ENCODE data around the gene PLIN3. TPM values are rescaled to one million over a fixed set of nuclear protein-coding genes. Genes with fewer than 3 reads are reported as not detected.
"Not testable (repeated sequence)": the region's sequence is repeated elsewhere in the genome, so short reads cannot be mapped to it uniquely, and the experiment has no call there.

The PLIN3 gene
- total RNA-seq, 2 experiments from 2014 or later: 81.3 to 115 TPM

GRCh38 chr19:4902796-4903195 is 35.3 kb upstream of the PLIN3 start, which contains the start of gene ARRDC5:
Gene ARRDC5, minus strand, starts transcription at chr19:4902896. Its CDS starts 71 bp downstream, at chr19:4902825.
- Histone ChIP-seq H3K4me2 (ENCODE audit: low read length) (no peak within 1 kb of the TSS), H3K4me1 (ENCODE audit: insufficient read depth, low read length, poor library complexity, severe bottlenecking) (peaks cover 4% of the 10 kb centered on the region), H3K79me2 (ENCODE audit: insufficient read depth, low read depth, low read length) (no peaks in the 10 kb centered on the region), H4K20me1 (ENCODE audit: insufficient read depth, low read length) (no peaks in the 10 kb centered on the region), H3K9me3 (ENCODE audit: low read length) (no peaks in the 10 kb centered on the region), H2AFZ (ENCODE audit: low read length) (no peak within 1 kb of the TSS), H3K9me2 (ENCODE audit: insufficient read depth, low read length) (no peaks in the 10 kb centered on the region), H3K27ac (ENCODE audit: low read depth, low read length, poor library complexity, severe bottlenecking) (no peak within 1 kb of the TSS), H3K36me3 (ENCODE audit: insufficient read depth, low read length) (no peaks in the 10 kb centered on the region), H3K4me3 (ENCODE audit: low read depth, low read length, poor library complexity, severe bottlenecking) (no peak within 1 kb of the TSS)
- BruUV-seq (replicated peaks): no TSS peak
- DNase-seq (ENCODE audit: low spot score): no peak
- ChIA-PET POLR2A (interaction anchor here (0.7 to 1.2 kb wide), 2 partner anchors 11 to 13 kb away, joined by 3 to 6 read pairs; no protein-coding TSS in a partner anchor), CTCF (ENCODE audit: unreplicated experiment) (no interaction called here)
- no peak for TF ChIP-seq EZH2phosphoT487 (IDR thresholded peaks at IDR 0.05; ENCODE audit: borderline replicate concordance, low read depth, low read length)
- TF ChIP-seq CTCF (conservative IDR thresholded peaks at IDR 0.05; ENCODE audit: low read length): no peak
- intact Hi-C loops (cut with micrococcal nuclease; ENCODE audit: unreplicated experiment): no loop called here

- CTCF ChIA-PET (ENCODE audit: unreplicated experiment); H3K36me3 ChIP-seq (ENCODE audit: insufficient read depth, low read length); BruUV-seq (replicated peaks); H4K20me1 ChIP-seq (ENCODE audit: insufficient read depth, low read length); H3K79me2 ChIP-seq (ENCODE audit: insufficient read depth, low read depth, low read length); H3K4me3 ChIP-seq (ENCODE audit: low read depth, low read length, poor library complexity, severe bottlenecking); H3K9me3 ChIP-seq (ENCODE audit: low read length); H3K4me2 ChIP-seq (ENCODE audit: low read length); intact Hi-C loops (cut with micrococcal nuclease; ENCODE audit: unreplicated experiment); H3K27ac ChIP-seq (ENCODE audit: low read depth, low read length, poor library complexity, severe bottlenecking); H3K9me2 ChIP-seq (ENCODE audit: insufficient read depth, low read length); POLR2A ChIA-PET; H2AFZ ChIP-seq (ENCODE audit: low read length); DNase-seq (ENCODE audit: low spot score); H3K4me1 ChIP-seq (ENCODE audit: insufficient read depth, low read length, poor library complexity, severe bottlenecking): not testable (repeated sequence)
These were observed 33.4 kb upstream of the PLIN3 start for GRCh38 chr19:4900879-4901278.

- POLR2A ChIA-PET: no interaction called here
- Histone ChIP-seq H3K9me2 (ENCODE audit: insufficient read depth, low read length) (no peaks in the 10 kb centered on the region), H3K4me2 (ENCODE audit: low read length) (no peak overlapping the region), H3K9me3 (ENCODE audit: low read length) (no peaks in the 10 kb centered on the region), H4K20me1 (ENCODE audit: insufficient read depth, low read length) (no peaks in the 10 kb centered on the region), H3K4me1 (ENCODE audit: insufficient read depth, low read length, poor library complexity, severe bottlenecking) (peaks cover 4% of the 10 kb centered on the region), H2AFZ (ENCODE audit: low read length) (no peak overlapping the region), H3K79me2 (ENCODE audit: insufficient read depth, low read depth, low read length) (no peaks in the 10 kb centered on the region), H3K27ac (ENCODE audit: low read depth, low read length, poor library complexity, severe bottlenecking) (no peak overlapping the region), H3K4me3 (ENCODE audit: low read depth, low read length, poor library complexity, severe bottlenecking) (no peak overlapping the region), H3K36me3 (ENCODE audit: insufficient read depth, low read length) (no peaks in the 10 kb centered on the region)
- TF ChIP-seq CTCF (conservative IDR thresholded peaks at IDR 0.05; ENCODE audit: low read length) (no peak), EZH2phosphoT487 (IDR thresholded peaks at IDR 0.05; ENCODE audit: borderline replicate concordance, low read depth, low read length) (no peak)
- no peak for DNase-seq (ENCODE audit: low spot score)
- intact Hi-C loops (cut with micrococcal nuclease; ENCODE audit: unreplicated experiment): no loop called here
- BruUV-seq (replicated peaks): no TSS peak
- CTCF ChIA-PET (ENCODE audit: unreplicated experiment): no interaction called here
These were observed 29.7 kb upstream of the PLIN3 start for GRCh38 chr19:4897146-4897545.
